Gastrocnemius medialis (tissue), 4 donors: ENCODE measurements around the gene METTL23. TPM values are rescaled to one million over a fixed set of nuclear protein-coding genes. Genes with fewer than 3 reads are reported as not detected.
"Not testable (repeated sequence)": the region's sequence is repeated elsewhere in the genome, so short reads cannot be mapped to it uniquely, and the experiment has no call there.

ENCODE experiments used
- ATAC-seq, 2 donors: fragments of 150-250 bp; one replicate each; pipeline ENCODE4 v1.9.1; 2016
- DNase-seq, 2 donors: peaks; one replicate each; pipeline ENCODE4 v3.0.0-alpha.2; 2019
- H3K27ac ChIP-seq, 4 donors: fragments of 200-600 bp; sonication (generic); 1 replicate in 1 of 4; 2 replicates in 3 of 4; pipeline ENCODE4 v1.5.1; 2016 to 2018; ENCODE audit warnings: mild to moderate bottlenecking in 2 of 4, moderate library complexity in 1 of 4
- H3K27me3 ChIP-seq, 3 donors: fragments of 200-600 bp; sonication (generic) in 2 of 3; 1 replicate in 1 of 3; 2 replicates in 2 of 3; pipeline versions ENCODE4 v1.5.1 to v1.6.0; 2016 to 2019; ENCODE audit warnings: mild to moderate bottlenecking in 1 of 3, moderate library complexity in 1 of 3
- H3K36me3 ChIP-seq, 2 donors: fragments of 200-600 bp; sonication (generic) in 1 of 2; one replicate each; pipeline ENCODE4 v1.5.1; 2017 to 2018
- H3K4me1 ChIP-seq, 2 donors: fragments of 200-600 bp; sonication (generic) in 1 of 2; one replicate each; pipeline ENCODE4 v1.5.1; 2016 to 2017; ENCODE audit warnings: mild to moderate bottlenecking in 2 of 2
- H3K4me3 ChIP-seq, 4 donors: fragments of 200-600 bp; sonication (generic) in 3 of 4; 1 replicate in 1 of 4; 2 replicates in 3 of 4; pipeline ENCODE4 v1.5.1; 2016 to 2019; ENCODE audit warnings: mild to moderate bottlenecking in 2 of 4
- H3K9me3 ChIP-seq, 3 donors: fragments of 200-600 bp; sonication (generic) in 2 of 3; 1 replicate in 1 of 3; 2 replicates in 2 of 3; pipeline ENCODE4 v1.5.1; 2016 to 2019
- CTCF ChIP-seq, 5 experiments: fragments of 450-650 bp in 3 of 5; fragments of 200-600 bp in 2 of 5; sonication (generic) in 2 of 5; IDR thresholded peaks in 4 of 5; conservative IDR thresholded peaks in 1 of 5; 1 replicate in 4 of 5; 2 replicates in 1 of 5; pipeline ENCODE4 v1.5.1; 2016 to 2019; ENCODE audit warnings: antibody characterized with exemption in 5 of 5, mild to moderate bottlenecking in 3 of 5, moderate library complexity in 3 of 5
- POLR2A ChIP-seq, 2 donors: fragments of 450-650 bp; IDR thresholded peaks; one replicate each; pipeline ENCODE4 v1.6.1; 2017; ENCODE audit warnings: antibody characterized with exemption in 2 of 2, mild to moderate bottlenecking in 2 of 2, moderate library complexity in 2 of 2
- in situ Hi-C, 4 donors: fragments of 200-750 bp; cut with MboI; loops; one replicate each; pipeline versions ENCODE4 v1.15.0 to v1.8.0; 2017; ENCODE audit warnings: low sequenced_read_pairs in 4 of 4
- intact Hi-C: fragments of 100-400 bp; cut with DNase I; formaldehyde crosslinking; loops from one replicate; pipeline ENCODE4 v1.15.1; 2023; ENCODE audit warnings: low total_unique reads
- total RNA-seq, 4 donors: library from RNA; depleted of rRNA; stranded (reverse); fragments of >200 nt; gene quantifications; one replicate each; pipeline versions ENCODE4 v1.1.0 to v1.2.3, GENCODE V29; 2016

METTL23 gene
- total RNA-seq, 4 donors from 2014 or later: 23.9 to 35.5 (median 29.7) TPM

- TF ChIP-seq CTCF (IDR thresholded peaks at IDR 0.05 in 4 of 5, conservative IDR thresholded peaks at IDR 0.05 in 1 of 5) (no peak), POLR2A (IDR thresholded peaks at IDR 0.05) (no peak)
- Histone ChIP-seq H3K36me3 (no peaks in the 10 kb centered on the region), H3K9me3 (no peaks in the 10 kb centered on the region), H3K4me1 (peaks cover 48 to 50% of the 10 kb centered on the region in 2 donors), H3K27me3 (no peaks in the 10 kb centered on the region), H3K4me3 (no peak overlapping the region), H3K27ac (peak overlapping the region in 1 of 4 donors; percentile 38)
- DNase-seq (no peak), ATAC-seq (no peak)
- in situ Hi-C loops: no loop called here
- intact Hi-C loops: no loop called here
Observed at GRCh38 chr17:76691379-76692191, 35.1 kb upstream of the METTL23 start.

- intact Hi-C loops: no loop called here
- no peaks in the 10 kb centered on the region for H3K27me3 ChIP-seq
- no peaks in the 10 kb centered on the region for H3K9me3 ChIP-seq
- in situ Hi-C loops: no loop called here
- peak overlapping the region; percentile 65 to 88 (median 76) for H3K27ac ChIP-seq
- no peak for ATAC-seq
- H3K4me1 ChIP-seq: peaks cover 53 to 56% of the 10 kb centered on the region in 2 donors
- no peak overlapping the region for H3K4me3 ChIP-seq
- H3K36me3 ChIP-seq: no peaks in the 10 kb centered on the region
- no peak for TF ChIP-seq CTCF (IDR thresholded peaks at IDR 0.05 in 4 of 5, conservative IDR thresholded peaks at IDR 0.05 in 1 of 5)
- no peak for TF ChIP-seq POLR2A (IDR thresholded peaks at IDR 0.05)
- DNase-seq: no peak
Observed at GRCh38 chr17:76695059-76695831, 31.4 kb upstream of the METTL23 start.

- Histone ChIP-seq H3K9me3 (no peaks in the 10 kb centered on the region), H3K27me3 (no peaks in the 10 kb centered on the region), H3K4me3 (no peak overlapping the region), H3K4me1 (peaks cover 56 to 63% of the 10 kb centered on the region in 2 donors), H3K36me3 (no peaks in the 10 kb centered on the region), H3K27ac (peak overlapping the region; percentile 65 to 88 (median 76))
- intact Hi-C loops (no loop called here), in situ Hi-C loops (no loop called here)
- ATAC-seq (peak; percentile 42 to 50), DNase-seq (peak; percentile 42 to 78)
- TF ChIP-seq POLR2A (IDR thresholded peaks at IDR 0.05): peak in 1 of 2 donors; percentile 20
- no peak for TF ChIP-seq CTCF (IDR thresholded peaks at IDR 0.05 in 4 of 5, conservative IDR thresholded peaks at IDR 0.05 in 1 of 5)
Observed at GRCh38 chr17:76696763-76697701, 29.6 kb upstream of the METTL23 start.

- ATAC-seq: no peak
Observed at GRCh38 chr17:76697702-76698465, 28.8 kb upstream of the METTL23 start.

GRCh38 chr17:76698466-76698977 is 28.1 kb upstream of the METTL23 start:
- H3K4me3 ChIP-seq: not testable (repeated sequence)

More at GRCh38 chr17:76697702-76698465, 28.8 kb upstream of the METTL23 start:
- no peak for DNase-seq
- H3K27ac ChIP-seq: peak overlapping the region; percentile 65 to 88 (median 76)
- TF ChIP-seq CTCF (IDR thresholded peaks at IDR 0.05 in 4 of 5, conservative IDR thresholded peaks at IDR 0.05 in 1 of 5) (no peak), POLR2A (IDR thresholded peaks at IDR 0.05) (no peak)
- H3K27me3 ChIP-seq: no peaks in the 10 kb centered on the region
- H3K36me3 ChIP-seq: no peaks in the 10 kb centered on the region
- H3K9me3 ChIP-seq: no peaks in the 10 kb centered on the region
- no peak overlapping the region for H3K4me3 ChIP-seq
- H3K4me1 ChIP-seq: peaks cover 56 to 68% of the 10 kb centered on the region in 2 donors
- intact Hi-C loops (no loop called here), in situ Hi-C loops (no loop called here)

More at GRCh38 chr17:76698466-76698977, 28.1 kb upstream of the METTL23 start:
- DNase-seq, ATAC-seq, intact Hi-C loops, H3K36me3 ChIP-seq, H3K27me3 ChIP-seq, H3K9me3 ChIP-seq, in situ Hi-C loops: not testable (repeated sequence)
- Histone ChIP-seq H3K27ac (peak overlapping the region; percentile 88 to 92 (median 88)), H3K4me1 (peaks cover 56 to 68% of the 10 kb centered on the region in 2 donors)
